ENCODE data around the gene POLR2F. TPM values are rescaled to one million over a fixed set of nuclear protein-coding genes. Genes with fewer than 3 reads are reported as not detected.

POLR2F gene
- total RNA-seq, 2 donors from 2014 or later: 98.0 to 105 TPM

- Histone ChIP-seq H3K27ac (ENCODE audit: low read depth, low read length) (no peak overlapping the region), H3K4me1 (ENCODE audit: control insufficient read depth, insufficient read depth, low read length) (no peaks in the 10 kb centered on the region), H3K9me3 (ENCODE audit: control insufficient read depth, low read length) (no peaks in the 10 kb centered on the region), H3K4me3 (ENCODE audit: low read length) (no peak overlapping the region), H3K9ac (ENCODE audit: extremely low read depth, low read length, poor library complexity, severe bottlenecking) (no peak overlapping the region), H3K27me3 (ENCODE audit: control insufficient read depth, insufficient read depth, low read length, poor library complexity, severe bottlenecking) (no peaks in the 10 kb centered on the region), H3K36me3 (ENCODE audit: control insufficient read depth, insufficient read depth, low read length) (no peaks in the 10 kb centered on the region)
- no peaks in the 10 kb centered on the region for H3K4me1 Mint-ChIP-seq
- peaks cover 7% of the 10 kb centered on the region for H3K27me3 Mint-ChIP-seq (ENCODE audit: insufficient read depth)
- no peak overlapping the region for H3K27ac Mint-ChIP-seq
- H3K9me3 Mint-ChIP-seq: no peaks in the 10 kb centered on the region
- no peaks in the 10 kb centered on the region for H3K36me3 Mint-ChIP-seq (ENCODE audit: low read depth)
- WGBS, 2 experiments (ENCODE audit: insufficient coverage in 1 of 2, insufficient read length in 1 of 2): 65 to 94% methylated on average over 4 to 7 of the region's 7 CpGs
- DNase-seq: no peak
- no peak overlapping the region for H3K4me3 Mint-ChIP-seq
- no peak for TF ChIP-seq CTCF (conservative IDR thresholded peaks at IDR 0.05)
These were observed 45.0 kb downstream of the POLR2F start for GRCh38 chr22:37998543-37998942.

GRCh38 chr22:37999236-37999635, 45.7 kb downstream of the POLR2F start:
- H3K4me3 Mint-ChIP-seq: no peak overlapping the region
- H3K36me3 Mint-ChIP-seq (ENCODE audit: low read depth): no peaks in the 10 kb centered on the region
- no peaks in the 10 kb centered on the region for H3K27me3 ChIP-seq (ENCODE audit: control insufficient read depth, insufficient read depth, low read length, poor library complexity, severe bottlenecking)
- H3K9me3 ChIP-seq (ENCODE audit: control insufficient read depth, low read length): no peaks in the 10 kb centered on the region
- no peaks in the 10 kb centered on the region for H3K36me3 ChIP-seq (ENCODE audit: control insufficient read depth, insufficient read depth, low read length)
- H3K4me3 ChIP-seq (ENCODE audit: low read length): no peak overlapping the region
- H3K9ac ChIP-seq (ENCODE audit: extremely low read depth, low read length, poor library complexity, severe bottlenecking): no peak overlapping the region
- peaks cover 7% of the 10 kb centered on the region for H3K27me3 Mint-ChIP-seq (ENCODE audit: insufficient read depth)
- no peak for TF ChIP-seq CTCF (conservative IDR thresholded peaks at IDR 0.05)
- H3K4me1 ChIP-seq (ENCODE audit: control insufficient read depth, insufficient read depth, low read length): no peaks in the 10 kb centered on the region
- no peaks in the 10 kb centered on the region for H3K4me1 Mint-ChIP-seq
- WGBS, 2 experiments (ENCODE audit: insufficient coverage in 1 of 2, insufficient read length in 1 of 2): 92 to 98% methylated on average over 5 to 10 of the region's 10 CpGs
- H3K27ac Mint-ChIP-seq: no peak overlapping the region
- no peak for DNase-seq
- no peak overlapping the region for H3K27ac ChIP-seq (ENCODE audit: low read depth, low read length)
- H3K9me3 Mint-ChIP-seq: no peaks in the 10 kb centered on the region

GRCh38 chr22:37999640-38000272, 46.3 kb downstream of the POLR2F start:
- Histone ChIP-seq H3K9me3 (ENCODE audit: control insufficient read depth, low read length) (no peaks in the 10 kb centered on the region), H3K27ac (ENCODE audit: low read depth, low read length) (no peak overlapping the region), H3K36me3 (ENCODE audit: control insufficient read depth, insufficient read depth, low read length) (no peaks in the 10 kb centered on the region), H3K4me1 (ENCODE audit: control insufficient read depth, insufficient read depth, low read length) (no peaks in the 10 kb centered on the region), H3K4me3 (ENCODE audit: low read length) (no peak overlapping the region), H3K27me3 (ENCODE audit: control insufficient read depth, insufficient read depth, low read length, poor library complexity, severe bottlenecking) (no peaks in the 10 kb centered on the region), H3K9ac (ENCODE audit: extremely low read depth, low read length, poor library complexity, severe bottlenecking) (no peak overlapping the region)
- 78 to 83% methylated on average over 10 to 16 of the region's 16 CpGs for WGBS, 2 experiments (ENCODE audit: insufficient coverage in 1 of 2, insufficient read length in 1 of 2)
- Mint-ChIP-seq H3K9me3 (no peaks in the 10 kb centered on the region), H3K4me1 (no peaks in the 10 kb centered on the region), H3K27ac (peak overlapping the region; percentile 25), H3K27me3 (ENCODE audit: insufficient read depth) (peaks cover 7% of the 10 kb centered on the region), H3K36me3 (ENCODE audit: low read depth) (no peaks in the 10 kb centered on the region), H3K4me3 (no peak overlapping the region)
- no peak for DNase-seq
- TF ChIP-seq CTCF (conservative IDR thresholded peaks at IDR 0.05): no peak
